GM12892 (cell line): ENCODE results near the gene PRODH2. TPM values are rescaled to one million over a fixed set of nuclear protein-coding genes. Genes with fewer than 3 reads are reported as not detected.

Experiments
- DNase-seq: peaks from one replicate; pipeline ENCODE4 v3.0.0; 2011; ENCODE audit not compliant: insufficient read length
- FAIRE-seq: peaks from 2 replicates; lab custom pipeline; 2011; peaks lifted over from hg19 to GRCh38; lab: Jason Lieb, UNC
- POLR2A ChIP-seq: IDR thresholded peaks from 2 replicates; pipeline ENCODE4 v1.6.1; 2011; ENCODE audit warnings: low read depth, low read length, control low read depth
- POLR2AphosphoS5 ChIP-seq: IDR thresholded peaks from 2 replicates; pipeline ENCODE4 v1.6.1; 2011; ENCODE audit warnings: low read depth, low read length, control low read depth
- TAF1 ChIP-seq: IDR thresholded peaks from 2 replicates; pipeline ENCODE4 v1.6.1; 2011; ENCODE audit warnings: low read depth, mild to moderate bottlenecking, control low read depth, low read length, borderline replicate concordance
- polyA plus RNA-seq: library from polyadenylated mRNA; unstranded; fragments of >200 nt; gene quantifications from one replicate; pipeline ENCODE4 v1.2.1, GENCODE V29; 2012; ENCODE audit warnings: missing spikeins, inconsistent platforms; ENCODE audit not compliant: missing spikeins

Gene PRODH2
- not detected for polyA plus RNA-seq

- no peak for FAIRE-seq
- DNase-seq: no peak
- TF ChIP-seq POLR2AphosphoS5: no peak
- TF ChIP-seq POLR2A: no peak
- no peak for TF ChIP-seq TAF1
These were observed at the start of gene PRODH2 for GRCh38 chr19:35812220-35813042. Gene PRODH2 (minus strand): TSS chr19:35812845. CDS start chr19:35812805, 40 bp downstream.

- TF ChIP-seq POLR2A (no peak), TAF1 (no peak), POLR2AphosphoS5 (no peak)
- FAIRE-seq (no peak), DNase-seq (no peak)
These were observed 49.1 kb upstream of the PRODH2 start for GRCh38 chr19:35861640-35862160.

GRCh38 chr19:35860818-35861639, 48.4 kb upstream of the PRODH2 start:
- TF ChIP-seq POLR2A (no peak), TAF1 (no peak), POLR2AphosphoS5 (no peak)
- FAIRE-seq (no peak), DNase-seq (no peak)

GRCh38 chr19:35860436-35860817, 47.8 kb upstream of the PRODH2 start:
- FAIRE-seq: no peak
- TF ChIP-seq TAF1 (no peak), POLR2A (no peak), POLR2AphosphoS5 (no peak)

GRCh38 chr19:35859414-35859813, 46.8 kb upstream of the PRODH2 start:
- FAIRE-seq: no peak
- DNase-seq: no peak
- TF ChIP-seq POLR2A (no peak), POLR2AphosphoS5 (no peak), TAF1 (no peak)

More at GRCh38 chr19:35860436-35860817, 47.8 kb upstream of the PRODH2 start:
- no peak for DNase-seq

- FAIRE-seq (no peak), DNase-seq (no peak)
- TF ChIP-seq TAF1 (no peak), POLR2AphosphoS5 (no peak), POLR2A (no peak)
These were observed 45.7 kb upstream of the PRODH2 start for GRCh38 chr19:35858311-35858710.

GRCh38 chr19:35856546-35857149, 44.0 kb upstream of the PRODH2 start, which contains the start of gene KIRREL2:
Gene KIRREL2 (plus strand): TSS chr19:35856911. CDS start chr19:35857120, 209 bp downstream.
- TF ChIP-seq POLR2A: no peak
- no peak for TF ChIP-seq TAF1
- no peak for TF ChIP-seq POLR2AphosphoS5
- no peak for DNase-seq
- FAIRE-seq: peak; percentile 44

GRCh38 chr19:35853038-35853756, 40.6 kb upstream of the PRODH2 start:
- DNase-seq (no peak), FAIRE-seq (no peak)
- no peak for TF ChIP-seq TAF1

- TF ChIP-seq POLR2AphosphoS5 (no peak), TAF1 (no peak), POLR2A (no peak)
- no peak for FAIRE-seq
- DNase-seq: no peak
These were observed 39.6 kb upstream of the PRODH2 start, which contains the start of gene NPHS1 for GRCh38 chr19:35852029-35852780. Gene NPHS1 (minus strand): TSS chr19:35852504. CDS start chr19:35851837, 667 bp downstream.

- no peak for DNase-seq
These were observed 38.8 kb upstream of the PRODH2 start for GRCh38 chr19:35851213-35852028.

More at GRCh38 chr19:35851213-35852028, 38.8 kb upstream of the PRODH2 start:
- TF ChIP-seq POLR2AphosphoS5 (no peak), POLR2A (no peak), TAF1 (no peak)
- no peak for FAIRE-seq
